Superior temporal gyrus (tissue), 1 donor: ENCODE results near the gene NQO1.
"Not testable (repeated sequence)": the region's sequence is repeated elsewhere in the genome, so short reads cannot be mapped to it uniquely, and the experiment has no call there.

Source experiments
- DNase-seq: peaks from one replicate; pipeline ENCODE4 v3.0.0-alpha.2; 2016; ENCODE audit errors: extremely low spot score

NQO1 gene

GRCh38 chr16:69726313-69727060 lies at the start of gene NQO1:
Gene NQO1, minus strand, starts transcription at chr16:69726560. Its CDS starts 121 bp downstream, at chr16:69726439.
- peak; percentile 84 for DNase-seq

GRCh38 chr16:69775563-69775962 lies 49.2 kb upstream of the NQO1 start:
- no peak for DNase-seq

- DNase-seq: no peak
These were observed 47.0 kb upstream of the NQO1 start for GRCh38 chr16:69773260-69773947.

- no peak for DNase-seq
These were observed 45.2 kb upstream of the NQO1 start for GRCh38 chr16:69771651-69771967.

DNA sequence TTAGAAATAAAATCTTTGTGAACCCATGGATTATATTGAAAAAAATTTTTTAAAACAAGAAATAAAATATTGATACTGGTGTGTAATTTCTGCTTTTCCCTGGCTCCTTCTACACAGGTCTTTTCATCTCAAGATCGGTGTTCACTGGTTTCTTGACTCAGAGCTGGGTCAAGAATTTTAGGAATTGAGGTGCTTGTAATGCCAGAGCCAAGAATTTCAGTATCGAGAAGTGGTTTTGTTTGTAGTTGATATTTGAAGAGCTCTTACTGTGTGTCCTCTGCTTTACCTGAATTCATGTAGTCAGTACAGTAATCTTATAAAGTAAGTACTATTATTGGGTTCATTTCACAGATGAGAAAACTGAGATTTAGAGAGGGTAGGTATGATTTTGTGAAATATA lies 43.0 kb upstream of the NQO1 start:
- no peak for DNase-seq

DNA sequence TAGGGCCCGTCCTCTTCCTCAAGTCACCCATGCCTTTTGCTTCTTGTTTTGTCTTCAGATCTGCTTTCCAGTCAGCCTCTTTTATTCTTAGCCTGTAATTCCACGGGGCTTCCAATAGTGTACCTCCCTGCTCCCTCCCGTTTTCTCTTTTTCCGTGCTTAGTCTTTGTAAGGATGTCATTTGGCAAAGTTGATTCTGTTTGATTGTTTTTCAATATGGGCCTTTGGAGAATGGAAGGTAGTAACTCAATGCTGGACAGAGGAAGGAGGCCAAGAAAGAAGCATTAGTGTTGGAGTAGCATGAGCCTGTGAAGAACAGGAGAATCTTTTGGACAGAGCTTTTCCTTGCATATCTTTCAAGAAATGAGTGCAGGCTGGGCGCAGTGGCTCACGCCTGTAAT lies 42.3 kb upstream of the NQO1 start:
- no peak for DNase-seq

GRCh38 chr16:69767459-69768229 lies 41.3 kb upstream of the NQO1 start:
- no peak for DNase-seq

GRCh38 chr16:69763599-69763942 lies 37.2 kb upstream of the NQO1 start:
- DNase-seq: no peak

GRCh38 chr16:69762814-69763598 lies 36.6 kb upstream of the NQO1 start:
- DNase-seq: peak; percentile 56

DNA sequence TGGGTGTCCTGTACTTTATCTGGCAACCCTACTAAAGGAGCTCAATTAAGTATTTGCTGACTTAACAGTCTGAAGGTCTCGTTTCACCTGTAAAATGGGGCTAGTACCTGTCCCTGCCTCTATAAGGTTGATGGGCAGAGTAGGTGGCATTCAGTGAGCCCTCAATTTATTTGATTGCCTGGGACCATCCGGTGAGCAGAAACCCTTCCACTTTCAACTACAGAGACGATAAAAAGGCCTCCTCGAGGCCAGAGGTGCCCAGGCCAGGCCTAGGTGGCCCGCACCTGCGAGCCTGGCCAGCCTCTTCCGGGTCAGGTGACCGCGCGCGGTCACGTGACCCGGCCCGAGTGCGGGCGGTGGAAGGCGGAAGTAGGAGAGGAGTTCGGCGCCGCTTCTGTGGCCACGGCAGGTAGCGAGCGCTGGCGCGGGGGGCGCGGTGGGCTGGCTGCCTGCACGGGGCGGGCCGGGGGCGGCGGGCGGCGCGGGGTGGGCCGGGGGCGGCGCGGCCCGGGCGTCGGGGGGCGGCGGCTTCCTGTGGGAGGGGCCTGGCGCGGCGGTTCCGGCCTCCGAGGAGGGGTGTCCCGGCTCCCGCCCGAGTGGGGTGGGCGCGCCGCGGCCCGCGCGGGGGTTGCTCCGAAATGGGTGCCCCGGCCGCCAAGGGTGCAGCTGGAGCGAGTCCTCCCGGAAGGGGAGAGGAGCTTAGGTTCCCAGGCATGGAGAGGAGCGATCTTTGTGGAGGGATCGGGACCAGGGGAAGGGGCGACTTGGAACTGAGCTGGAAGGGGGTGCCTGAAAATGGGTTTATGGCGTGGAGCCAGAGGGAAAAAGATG lies 35.8 kb upstream of the NQO1 start, which contains the start of gene WWP2:
Gene WWP2, plus strand, starts transcription at position 350 of the 831 bp plus-strand sequence. CDS start 24,679 bp downstream, outside the sequence.
- peak; percentile 77 for DNase-seq

DNA sequence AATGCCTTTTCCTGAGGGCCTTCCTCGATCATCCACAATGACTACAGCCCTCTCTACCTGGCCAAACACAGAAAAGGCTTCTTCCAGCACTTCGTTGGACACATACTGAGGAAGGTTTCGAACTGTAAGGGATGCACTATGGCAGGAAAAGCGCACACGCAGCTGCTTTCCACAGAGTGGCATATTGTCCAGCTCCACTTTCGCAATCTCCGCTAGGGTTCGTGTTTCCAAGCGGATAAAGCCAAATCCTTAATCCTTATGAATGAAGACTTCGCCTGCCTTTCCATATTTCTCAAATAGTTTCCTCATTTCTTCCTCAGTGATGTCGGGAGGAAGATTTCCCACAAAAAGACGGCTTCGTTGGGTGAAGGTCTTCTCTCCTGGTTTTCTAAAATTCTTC lies 31.0 kb upstream of the NQO1 start:
- not testable (repeated sequence) for DNase-seq

DNA sequence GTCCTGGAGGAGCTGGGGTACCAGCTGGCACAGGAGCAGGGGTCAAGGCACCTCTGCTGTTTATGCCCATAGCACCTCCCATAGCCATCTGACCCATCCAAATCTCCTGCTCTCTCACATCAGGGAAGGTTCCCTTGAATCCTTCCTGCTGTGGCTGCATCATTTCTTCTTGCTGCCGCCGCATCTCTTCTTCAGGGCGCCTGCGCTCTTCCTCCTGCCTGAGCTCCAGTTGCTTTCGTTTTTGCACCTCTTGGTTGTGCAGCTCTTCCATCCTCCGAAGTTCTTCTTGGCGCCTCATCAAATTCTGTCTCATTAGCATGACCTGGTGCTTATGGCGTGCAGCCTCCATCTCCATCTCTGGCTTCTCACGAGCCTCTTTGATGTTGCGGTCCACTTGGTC lies 30.3 kb upstream of the NQO1 start:
- no peak for DNase-seq

DNA sequence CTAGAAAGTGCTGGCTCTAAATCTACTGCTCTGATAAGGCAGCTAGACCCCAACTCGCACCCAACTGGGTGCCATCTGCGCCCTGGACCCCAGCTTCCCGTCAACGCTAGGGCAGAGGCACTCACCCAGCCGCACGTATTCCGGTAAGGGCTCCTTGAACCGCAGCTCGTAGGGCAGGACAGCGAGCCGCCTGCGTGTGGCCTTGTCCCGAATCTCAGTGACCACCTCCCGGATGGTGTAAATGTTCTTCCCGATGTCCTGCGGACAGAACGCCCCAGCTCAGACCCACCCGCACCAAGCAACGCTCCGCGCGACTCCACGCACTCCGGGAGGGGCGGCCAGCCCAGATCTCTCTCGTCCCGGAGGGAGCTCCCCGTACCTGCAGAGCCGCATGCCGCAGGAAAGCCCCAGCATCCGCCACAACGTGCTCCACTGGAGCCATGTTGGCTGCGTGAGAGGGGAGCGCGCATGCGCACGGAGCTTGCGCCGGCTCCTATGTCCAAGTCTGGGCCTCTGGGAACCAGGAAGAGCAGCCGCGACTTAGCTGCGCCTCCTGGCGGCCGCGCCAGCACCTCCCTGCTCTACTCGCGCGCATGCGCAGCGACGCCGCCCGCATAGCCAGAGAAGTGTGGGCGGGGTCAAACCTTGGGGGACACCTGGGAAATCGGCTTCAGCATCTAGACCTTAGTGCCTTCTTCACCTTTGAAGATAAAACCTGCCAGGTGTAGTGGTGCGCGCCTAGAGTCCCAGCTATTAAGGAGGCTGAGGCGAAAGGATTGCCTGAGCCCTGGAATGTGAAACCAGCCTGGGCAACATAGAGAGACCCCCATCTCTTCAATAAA lies 28.3 kb upstream of the NQO1 start, which contains the start of gene NOB1:
Gene NOB1, minus strand, starts transcription at position 458 of the 842 bp plus-strand sequence. Its CDS starts 16 bp downstream, at position 442.
- peak; percentile 98 for DNase-seq

DNA sequence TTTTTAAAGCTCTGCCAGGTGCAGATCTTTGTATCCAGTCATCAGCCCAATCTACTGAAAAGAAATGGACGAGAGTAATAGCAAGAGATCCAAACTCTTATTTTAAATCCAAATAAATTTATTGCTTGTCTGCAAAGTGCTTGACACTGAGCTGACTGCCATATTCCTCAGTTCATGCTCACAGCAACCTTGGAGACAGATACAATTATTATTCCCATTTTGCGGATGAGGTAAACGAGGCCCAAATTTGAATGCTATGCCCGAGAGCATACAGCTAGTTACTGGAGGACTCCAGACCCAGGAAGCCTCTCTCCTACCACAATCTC lies 27.7 kb upstream of the NQO1 start:
- no peak for DNase-seq

GRCh38 chr16:69748694-69749345 lies 22.5 kb upstream of the NQO1 start:
- no peak for DNase-seq

DNA sequence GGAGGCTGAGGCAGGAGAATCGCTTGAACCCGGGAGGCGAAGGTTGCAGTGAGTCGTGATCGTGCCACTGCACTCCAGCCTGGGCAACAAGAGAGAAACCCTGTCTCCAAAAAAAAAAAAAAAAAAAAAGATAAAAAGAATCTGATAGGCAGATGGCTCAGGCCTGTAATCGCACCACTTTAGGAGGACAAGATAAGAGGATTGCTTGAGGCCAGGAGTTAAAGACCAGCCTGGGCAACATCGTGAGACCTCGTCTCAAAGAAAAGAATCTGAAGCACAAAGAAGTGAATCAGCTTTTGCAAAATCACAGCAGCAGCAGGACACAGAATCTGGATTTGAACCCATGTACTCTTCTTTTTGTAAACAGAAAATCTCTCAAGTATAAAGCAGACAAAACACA lies 20.8 kb upstream of the NQO1 start:
- no peak for DNase-seq

GRCh38 chr16:69745959-69746358 lies 19.6 kb upstream of the NQO1 start:
- no peak for DNase-seq

GRCh38 chr16:69745232-69745612 lies 18.9 kb upstream of the NQO1 start:
- no peak for DNase-seq

DNA sequence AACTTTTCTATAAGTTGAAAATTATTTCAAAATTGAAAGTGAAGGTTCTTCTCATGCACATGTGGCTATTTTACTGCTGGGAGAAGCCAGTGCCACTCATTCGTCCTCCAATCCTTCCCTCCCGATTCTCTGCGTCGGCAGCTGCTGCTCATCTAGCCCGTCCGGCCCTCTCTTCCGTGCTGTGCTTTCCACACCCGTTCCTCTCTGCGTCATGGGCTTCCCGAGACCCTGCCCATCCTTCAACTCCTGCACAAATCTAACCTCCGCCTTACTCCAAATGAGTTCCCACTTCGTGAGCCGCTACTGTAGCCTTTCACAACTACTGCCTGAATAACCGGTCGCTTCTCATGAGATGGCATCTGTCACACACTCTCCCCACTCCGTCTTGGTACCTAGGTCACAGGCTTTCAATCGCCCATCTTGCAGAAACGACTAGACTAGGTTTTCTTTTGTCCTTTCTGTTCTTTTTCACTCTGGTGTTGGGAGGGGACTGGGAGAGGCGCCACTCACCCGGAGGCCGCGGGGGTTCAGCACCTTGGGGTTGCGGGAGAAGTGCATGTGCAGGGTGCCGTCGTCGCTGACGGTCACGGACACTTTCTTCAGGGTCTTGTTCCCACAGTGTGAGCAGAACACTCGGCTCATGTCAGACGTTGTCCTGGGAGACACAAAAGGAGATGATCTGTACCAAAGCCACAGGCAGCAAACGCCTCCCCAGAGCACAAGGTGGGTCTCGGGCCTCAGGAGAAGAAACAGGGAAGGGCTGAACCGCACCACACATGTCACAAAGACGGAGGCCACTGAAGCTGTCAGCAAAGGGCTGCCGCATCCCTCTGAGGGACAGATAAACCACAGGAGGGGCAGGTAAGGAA lies 18.2 kb upstream of the NQO1 start:
- DNase-seq: no peak
